MM.1S (cell line): ENCODE measurements around the gene USP17L30.
"Not testable (repeated sequence)": the region's sequence is repeated elsewhere in the genome, so short reads cannot be mapped to it uniquely, and the experiment has no call there.

Experiments
- DNase-seq: peaks from one replicate; pipeline ENCODE4 v3.0.0-alpha.2; 2015
- H2AFZ ChIP-seq: fragments of 300-600 bp; sonication (generic); 2 replicates; pipeline ENCODE4 v1.6.0; 2016; ENCODE audit warnings: antibody characterized with exemption, low read length
- H3F3A ChIP-seq: fragments of 300-600 bp; sonication (generic); 2 replicates; pipeline ENCODE4 v1.6.1; 2016; ENCODE audit warnings: mild to moderate bottlenecking, antibody characterized with exemption, low read length, moderate library complexity, mixed read lengths; ENCODE audit not compliant: insufficient read depth
- H3K27ac ChIP-seq: fragments of 300-600 bp; sonication (generic); 2 replicates; pipeline ENCODE4 v1.5.1; 2016; ENCODE audit warnings: mild to moderate bottlenecking, low read length
- H3K27me3 ChIP-seq: fragments of 300-600 bp; sonication (generic); replicated peaks from 2 replicates; pipeline ENCODE4 v1.6.0; 2016; ENCODE audit warnings: low read length; ENCODE audit not compliant: insufficient read depth
- H3K36me3 ChIP-seq: fragments of 300-600 bp; sonication (generic); replicated peaks from 2 replicates; pipeline ENCODE4 v1.6.1; 2016; ENCODE audit warnings: mild to moderate bottlenecking, low read length, mixed read lengths; ENCODE audit not compliant: insufficient read depth
- H3K4me1 ChIP-seq: fragments of 300-600 bp; sonication (generic); 2 replicates; pipeline ENCODE4 v1.6.1; 2016; ENCODE audit warnings: low read length, mixed read lengths
- H3K4me2 ChIP-seq: fragments of 300-600 bp; sonication (generic); 2 replicates; pipeline ENCODE4 v1.6.0; 2016; ENCODE audit warnings: low read depth, low read length
- H3K4me3 ChIP-seq: fragments of 300-600 bp; sonication (generic); 2 replicates; pipeline ENCODE4 v1.5.1; 2016; ENCODE audit warnings: low read length, mixed read lengths
- H3K79me2 ChIP-seq: fragments of 300-600 bp; sonication (generic); 2 replicates; pipeline ENCODE4 v1.6.1; 2016; ENCODE audit warnings: mixed run types, low read length, mixed read lengths
- H3K9ac ChIP-seq: fragments of 300-600 bp; sonication (generic); 2 replicates; pipeline ENCODE4 v1.6.1; 2016; ENCODE audit warnings: low read length, mixed read lengths
- H3K9me2 ChIP-seq: fragments of 300-600 bp; sonication (generic); replicated peaks from 2 replicates; pipeline ENCODE4 v1.6.1; 2016; ENCODE audit warnings: mild to moderate bottlenecking, low read length, mixed read lengths; ENCODE audit not compliant: insufficient read depth
- H3K9me3 ChIP-seq: fragments of 300-600 bp; sonication (generic); replicated peaks from 2 replicates; pipeline ENCODE4 v1.6.1; 2016; ENCODE audit warnings: mild to moderate bottlenecking, low read length, mixed read lengths; ENCODE audit not compliant: insufficient read depth
- H4K20me1 ChIP-seq: fragments of 300-600 bp; sonication (generic); 2 replicates; pipeline ENCODE4 v1.6.1; 2016; ENCODE audit warnings: mild to moderate bottlenecking, low read length, moderate library complexity, mixed read lengths; ENCODE audit not compliant: insufficient read depth
- CTCF ChIP-seq: fragments of 300-600 bp; sonication (generic); IDR thresholded peaks from 2 replicates; pipeline ENCODE4 v1.5.1; 2016; ENCODE audit warnings: antibody characterized with exemption, low read length, mixed read lengths
- EZH2 ChIP-seq: fragments of 300-600 bp; sonication (generic); optimal IDR thresholded peaks from 2 replicates; pipeline ENCODE3; 2017; ENCODE audit warnings: low read depth, mild to moderate bottlenecking, antibody characterized with exemption, low read length, mixed read lengths
- EZH2phosphoT487 ChIP-seq: fragments of 300-600 bp; sonication (generic); IDR thresholded peaks from 2 replicates; pipeline ENCODE4 v1.6.1; 2018; ENCODE audit warnings: antibody characterized with exemption, low read length

Gene USP17L30

GRCh38 chr4:9350866-9351265 is 12.1 kb upstream of the USP17L30 start:
- not testable (repeated sequence) for H3K27me3 ChIP-seq, H3K27ac ChIP-seq, H2AFZ ChIP-seq, H3K36me3 ChIP-seq, H3K4me1 ChIP-seq, H3K9me3 ChIP-seq, H3K79me2 ChIP-seq, H3K9me2 ChIP-seq, H3K9ac ChIP-seq, H3F3A ChIP-seq, DNase-seq, H4K20me1 ChIP-seq, H3K4me3 ChIP-seq, H3K4me2 ChIP-seq

GRCh38 chr4:9353338-9353737 is 9.6 kb upstream of the USP17L30 start, which contains the start of gene USP17L29:
Gene USP17L29, plus strand, starts transcription at chr4:9353638. Its CDS starts 0 bp downstream, at chr4:9353638.
- H3K27ac ChIP-seq, H4K20me1 ChIP-seq, H3K36me3 ChIP-seq, H3K9me3 ChIP-seq, H2AFZ ChIP-seq, H3F3A ChIP-seq, DNase-seq, H3K4me3 ChIP-seq, H3K9ac ChIP-seq, H3K4me1 ChIP-seq, H3K9me2 ChIP-seq, H3K27me3 ChIP-seq, H3K79me2 ChIP-seq, H3K4me2 ChIP-seq: not testable (repeated sequence)

- not testable (repeated sequence) for H2AFZ ChIP-seq, H3K4me2 ChIP-seq, H3K27me3 ChIP-seq, H4K20me1 ChIP-seq, H3K79me2 ChIP-seq, DNase-seq, H3K4me1 ChIP-seq, H3K4me3 ChIP-seq, H3K9ac ChIP-seq, H3K9me3 ChIP-seq, H3K27ac ChIP-seq, H3K36me3 ChIP-seq, H3F3A ChIP-seq, H3K9me2 ChIP-seq
Measured at GRCh38 chr4:9379881-9380280, 17.0 kb downstream of the USP17L30 start.

GRCh38 chr4:9381012-9381534 is 18.1 kb downstream of the USP17L30 start:
- H3K4me1 ChIP-seq, H3K79me2 ChIP-seq, H3K27ac ChIP-seq, H3K9me3 ChIP-seq, H3K27me3 ChIP-seq, H4K20me1 ChIP-seq, H3K36me3 ChIP-seq, H3F3A ChIP-seq, H3K9me2 ChIP-seq: not testable (repeated sequence)
- peak; percentile 18 for DNase-seq
- peak; percentile 32 for TF ChIP-seq CTCF
- Histone ChIP-seq H3K4me3 (peak overlapping the region; percentile 55; the same call in 1 of the 2 replicates), H3K4me2 (peak overlapping the region; percentile 60; the same call in 1 of the 2 replicates), H3K9ac (peak overlapping the region; percentile 33; the same call in 1 of the 2 replicates), H2AFZ (peak overlapping the region; percentile 80)

- Histone ChIP-seq H3K36me3 (no peaks in the 10 kb centered on the region), H3K4me3 (no peak overlapping the region), H3K4me1 (no peaks in the 10 kb centered on the region), H3K9ac (no peak overlapping the region), H3K4me2 (no peak overlapping the region), H4K20me1 (no peaks in the 10 kb centered on the region), H3K9me3 (no peaks in the 10 kb centered on the region), H3K27me3 (no peaks in the 10 kb centered on the region), H3K27ac (no peak overlapping the region), H3K79me2 (no peaks in the 10 kb centered on the region), H3F3A (no peaks in the 10 kb centered on the region), H2AFZ (no peak overlapping the region), H3K9me2 (no peaks in the 10 kb centered on the region)
- TF ChIP-seq CTCF = no peak
- TF ChIP-seq EZH2 = no peak
- TF ChIP-seq EZH2phosphoT487 = no peak
- DNase-seq = no peak
Measured at GRCh38 chr4:9384126-9384525, 21.2 kb downstream of the USP17L30 start.

GRCh38 chr4:9389001-9389400 is 26.1 kb downstream of the USP17L30 start:
- H3K4me2 ChIP-seq, DNase-seq, H4K20me1 ChIP-seq, H3K79me2 ChIP-seq, H3K9ac ChIP-seq, H3K9me3 ChIP-seq, H3K36me3 ChIP-seq, H3K27ac ChIP-seq, H3K4me1 ChIP-seq, H3K4me3 ChIP-seq, H3K9me2 ChIP-seq, H2AFZ ChIP-seq, H3K27me3 ChIP-seq, H3F3A ChIP-seq: not testable (repeated sequence)
